GM21576 (cell line): ENCODE measurements around the gene PPM1F.

ENCODE experiments used
- ATAC-seq: cut with Tn5 transposase; IDR thresholded peaks from one replicate; pipeline ENCODE4 v1.9.1; 2021; ENCODE audit warnings: mild to moderate bottlenecking, moderate library complexity; ENCODE audit not compliant: unreplicated experiment

PPM1F gene

DNA sequence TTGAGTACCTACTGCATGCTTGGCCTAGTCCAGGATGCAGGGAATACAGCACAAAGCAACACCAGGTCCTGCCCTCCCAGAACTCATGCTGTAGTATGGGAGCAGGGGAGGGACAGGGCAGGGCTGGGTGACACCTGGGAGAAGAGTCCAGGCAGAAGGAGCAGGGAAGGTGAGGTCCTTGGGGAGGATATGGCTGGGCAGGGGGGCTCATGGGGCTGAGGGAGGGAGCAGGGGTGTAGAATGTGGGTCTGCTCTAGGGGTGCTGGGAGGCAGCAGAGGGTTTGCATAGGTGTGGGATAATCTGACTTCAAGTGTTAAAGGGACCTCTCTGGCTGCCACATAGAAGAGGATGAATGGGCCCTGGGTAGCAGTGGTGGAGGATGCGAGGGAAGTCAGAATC lies 25.2 kb upstream of the PPM1F start:
- no peak for ATAC-seq

DNA sequence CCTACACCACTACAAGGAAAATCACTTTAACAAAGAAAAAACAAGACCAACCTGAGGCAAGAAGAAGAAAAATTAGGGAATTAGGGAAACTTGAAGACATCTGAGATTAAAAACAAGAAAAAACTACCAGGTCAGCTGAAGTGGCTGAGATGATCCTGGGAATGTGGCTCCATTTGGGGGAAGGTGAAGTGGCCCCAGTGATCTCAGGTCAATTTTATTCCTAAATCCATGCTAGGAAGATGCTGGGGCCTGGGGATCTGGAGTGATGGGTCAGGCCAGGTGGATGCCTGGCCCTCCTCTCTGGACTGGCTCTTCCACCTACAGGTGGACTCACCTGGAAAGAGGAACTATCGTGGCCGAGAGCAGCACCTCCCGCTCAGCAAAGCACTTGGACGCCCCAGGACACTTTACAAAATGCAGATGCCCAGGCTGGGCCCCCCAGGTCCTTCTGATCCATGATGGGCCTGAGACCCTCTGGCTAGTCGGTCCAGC lies 23.3 kb upstream of the PPM1F start:
- no peak for ATAC-seq

DNA sequence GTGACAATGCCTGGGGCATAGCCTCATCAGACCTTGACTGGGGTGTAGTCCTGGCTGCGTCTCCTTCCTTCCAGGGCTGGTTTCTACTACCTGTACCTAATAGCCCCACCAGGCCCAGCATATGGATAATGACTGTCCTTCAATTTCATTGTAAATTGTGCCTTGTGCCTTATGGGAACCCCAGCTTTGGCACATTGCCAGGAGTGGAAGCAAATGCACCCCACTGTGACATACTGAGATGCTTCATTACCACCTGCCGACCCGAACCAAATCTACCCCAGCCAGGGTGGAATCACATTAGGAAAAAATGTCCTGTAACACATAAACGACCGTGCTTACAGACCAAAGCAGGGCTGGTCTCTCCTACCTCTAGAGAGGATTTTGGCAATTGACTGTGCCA lies 22.6 kb upstream of the PPM1F start:
- ATAC-seq = no peak

DNA sequence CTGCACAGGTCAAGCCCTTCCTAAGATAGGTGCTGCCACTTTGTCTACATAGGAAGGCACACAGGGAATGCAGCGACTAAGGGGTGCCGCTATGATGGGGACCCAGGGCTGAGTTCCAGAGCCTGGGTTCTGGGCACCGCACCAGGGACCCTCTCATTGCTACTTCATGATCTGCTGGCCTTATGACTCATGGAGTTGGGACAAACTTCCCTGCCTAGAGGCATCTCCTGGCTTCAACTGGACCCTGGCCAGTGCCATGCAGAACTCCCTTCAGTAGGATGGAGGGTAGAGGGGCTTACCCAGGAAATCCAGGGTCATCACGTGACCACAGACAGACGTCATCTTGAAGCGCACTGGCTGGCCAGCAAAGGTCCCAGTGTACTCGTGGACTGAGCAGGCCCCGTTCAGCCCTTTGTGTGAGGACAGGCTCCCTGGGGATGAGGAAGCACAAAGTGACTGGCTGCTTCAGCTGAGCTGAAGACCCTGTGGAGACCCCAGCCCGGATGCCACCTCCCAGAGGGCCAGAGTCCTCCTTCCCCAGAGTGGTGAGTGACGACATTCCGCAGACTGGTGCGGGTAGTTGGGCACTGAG lies 21.5 kb upstream of the PPM1F start:
- ATAC-seq = no peak

DNA sequence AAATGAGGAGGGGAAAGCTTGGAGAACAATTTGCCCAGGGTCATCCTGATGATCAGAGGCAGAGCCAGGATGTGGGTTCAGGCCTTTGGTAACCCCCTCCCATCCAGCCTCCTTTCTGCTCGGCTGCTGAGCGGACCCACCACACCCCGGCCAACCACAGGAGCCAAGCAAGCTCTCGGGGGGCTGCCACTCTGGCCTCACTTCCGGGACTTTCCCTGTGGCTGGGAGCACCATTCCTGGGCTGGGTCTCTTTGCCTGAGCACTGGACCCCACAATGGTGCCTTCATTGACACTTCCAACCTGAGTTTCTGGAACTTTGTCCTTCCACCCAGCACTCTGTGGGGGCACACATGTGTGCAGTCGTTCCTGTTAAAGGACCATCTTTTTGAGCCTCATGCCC lies 20.2 kb upstream of the PPM1F start:
- no peak for ATAC-seq

DNA sequence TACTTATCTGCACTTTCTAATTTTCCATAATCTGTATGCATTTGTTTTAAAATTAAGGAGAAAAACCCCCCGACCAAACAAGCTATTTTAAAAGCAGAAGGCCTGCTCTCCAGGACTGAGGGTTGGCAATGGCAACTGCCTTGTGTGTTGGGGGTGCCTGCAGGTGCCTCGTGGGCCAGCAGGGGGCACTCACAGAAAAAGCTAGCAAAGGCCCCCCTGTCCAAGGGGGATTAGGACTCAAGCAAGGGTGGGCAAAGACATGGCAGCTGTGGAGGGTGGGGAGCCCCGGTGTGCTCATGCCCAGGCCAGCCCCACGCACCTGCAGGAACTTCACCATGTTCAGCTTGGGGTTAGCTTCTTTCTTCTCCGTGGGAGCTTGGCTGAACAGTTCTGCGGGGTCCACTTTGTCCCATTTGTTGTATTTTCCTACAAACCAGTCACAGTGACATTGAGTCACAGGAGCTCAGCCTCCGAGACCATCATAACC lies 19.7 kb upstream of the PPM1F start:
- ATAC-seq = no peak

DNA sequence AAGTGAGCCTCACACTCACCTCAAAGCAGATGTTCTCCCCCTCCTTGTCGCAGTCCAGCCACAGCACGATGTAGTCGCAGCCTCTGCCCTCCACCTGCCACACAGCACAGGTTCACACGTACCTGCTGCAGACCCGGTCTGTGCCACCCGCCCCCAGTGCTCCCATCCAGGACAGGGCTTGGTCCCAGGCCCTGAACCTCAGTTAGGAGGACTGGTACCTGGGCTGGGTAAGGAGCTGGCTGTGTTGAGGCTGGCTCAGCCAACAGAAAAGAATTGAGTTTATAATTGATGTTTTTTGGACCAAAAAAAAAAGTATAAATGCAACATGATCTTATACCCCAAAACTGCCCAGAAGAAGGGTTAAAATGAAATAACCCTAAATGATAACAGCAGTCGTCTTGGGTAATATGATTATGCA lies 19.2 kb upstream of the PPM1F start:
- ATAC-seq = no peak

DNA sequence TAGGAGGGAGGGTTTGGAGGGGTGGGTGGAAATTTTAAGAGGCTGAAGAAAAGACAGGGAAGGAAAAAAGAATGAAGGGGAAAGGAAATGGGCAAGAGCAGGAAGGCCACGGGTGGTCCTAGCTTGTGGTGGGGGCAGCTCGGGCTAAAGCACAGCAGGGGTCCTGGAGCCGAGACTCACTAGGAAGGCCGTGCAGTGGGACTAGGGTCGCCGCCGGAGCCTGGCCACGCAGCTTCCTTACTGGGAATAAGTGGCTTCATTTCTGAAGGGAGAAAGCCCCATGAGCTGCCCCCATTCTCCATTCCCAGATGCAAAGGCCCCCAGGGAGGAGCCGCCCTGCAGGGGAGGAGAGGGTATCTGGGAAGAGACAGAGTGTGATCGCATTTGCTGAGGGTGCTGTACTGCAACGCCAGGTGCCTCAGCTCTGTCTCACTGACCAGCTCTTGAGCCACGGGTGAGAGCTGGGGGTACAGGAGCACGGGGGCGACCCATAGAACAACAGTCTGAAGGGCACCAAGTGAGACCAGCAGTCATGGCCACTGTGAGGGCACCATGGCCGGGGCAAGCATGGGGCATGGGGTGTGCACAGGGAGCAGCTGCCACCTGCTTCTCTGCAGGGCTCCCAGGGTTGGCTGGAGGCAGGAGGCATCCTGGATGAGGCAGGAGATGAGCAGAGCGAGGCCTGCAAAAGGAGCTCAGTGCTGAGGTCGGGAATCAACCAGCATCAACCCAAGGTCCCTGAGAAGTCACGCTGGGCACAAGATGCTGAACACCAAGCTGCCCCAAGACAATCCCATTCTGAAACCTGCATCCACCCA lies 18.4 kb upstream of the PPM1F start:
- no peak for ATAC-seq

DNA sequence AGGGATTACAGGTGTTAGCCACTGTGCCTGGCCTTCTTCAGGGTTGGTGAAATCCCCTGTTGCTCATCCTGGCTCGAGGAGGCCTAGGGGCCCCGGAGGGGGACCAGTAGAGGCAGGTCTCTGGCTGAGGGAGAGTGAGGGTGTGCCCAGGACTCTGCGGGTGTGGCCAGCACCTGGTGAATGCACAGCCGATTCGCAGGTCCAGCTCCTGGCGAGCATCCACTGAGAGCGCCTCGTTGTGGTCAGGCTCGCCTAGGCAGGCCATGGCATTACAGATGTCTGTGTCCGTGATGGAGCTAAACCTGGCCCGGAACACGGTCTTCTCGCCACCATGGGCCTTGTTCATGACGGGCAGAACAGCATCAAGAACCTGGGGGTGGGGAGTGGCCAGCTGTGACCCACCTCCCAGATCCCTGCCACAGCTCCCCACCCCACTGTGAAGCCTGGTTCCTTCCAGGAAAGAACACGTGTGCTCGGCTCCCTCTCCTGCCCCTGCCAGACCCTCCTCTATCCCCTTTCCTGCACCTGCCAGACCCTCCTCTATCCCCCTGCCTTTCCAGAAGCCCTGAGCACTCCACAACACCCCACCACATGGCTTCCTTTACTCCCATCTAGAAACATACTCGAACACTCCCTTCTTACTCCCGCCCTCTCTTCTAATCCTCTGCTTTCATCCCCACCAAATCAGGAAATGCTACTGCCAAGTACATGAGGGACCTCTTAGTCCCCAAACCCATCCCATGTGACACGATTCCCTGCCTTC lies 17.6 kb upstream of the PPM1F start:
- ATAC-seq = no peak

DNA sequence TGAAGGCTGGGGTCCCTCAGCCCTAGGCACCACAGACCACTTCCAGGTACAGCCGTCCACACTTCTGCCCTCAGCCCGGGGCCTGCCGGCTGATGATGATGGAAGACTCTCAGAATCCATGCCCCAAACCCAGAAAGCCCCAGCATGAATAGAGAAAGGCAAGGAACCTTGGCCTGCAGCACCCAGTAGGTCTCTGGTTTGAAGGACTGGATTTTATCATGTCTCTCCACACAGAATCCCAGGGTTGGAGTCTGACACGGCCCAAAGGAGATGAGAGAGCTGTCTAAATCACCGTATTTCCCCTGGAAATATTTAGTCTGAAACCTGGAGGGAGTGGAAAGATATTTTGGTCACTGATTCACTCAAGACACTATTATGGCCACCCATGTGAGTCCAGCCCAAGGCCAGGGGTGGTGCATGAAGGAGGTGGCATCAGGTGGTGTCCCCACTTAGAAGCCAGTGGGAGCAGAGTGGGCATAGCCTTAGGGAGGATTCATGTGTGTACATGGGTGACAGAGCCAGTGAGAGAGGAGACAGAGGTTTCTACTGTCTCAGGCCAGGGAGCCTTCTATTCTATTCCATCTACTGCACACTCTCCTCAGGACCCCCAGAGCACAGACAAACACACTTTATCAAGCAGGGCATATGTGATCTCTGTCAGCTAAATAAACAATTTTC lies 15.9 kb upstream of the PPM1F start:
- no peak for ATAC-seq

DNA sequence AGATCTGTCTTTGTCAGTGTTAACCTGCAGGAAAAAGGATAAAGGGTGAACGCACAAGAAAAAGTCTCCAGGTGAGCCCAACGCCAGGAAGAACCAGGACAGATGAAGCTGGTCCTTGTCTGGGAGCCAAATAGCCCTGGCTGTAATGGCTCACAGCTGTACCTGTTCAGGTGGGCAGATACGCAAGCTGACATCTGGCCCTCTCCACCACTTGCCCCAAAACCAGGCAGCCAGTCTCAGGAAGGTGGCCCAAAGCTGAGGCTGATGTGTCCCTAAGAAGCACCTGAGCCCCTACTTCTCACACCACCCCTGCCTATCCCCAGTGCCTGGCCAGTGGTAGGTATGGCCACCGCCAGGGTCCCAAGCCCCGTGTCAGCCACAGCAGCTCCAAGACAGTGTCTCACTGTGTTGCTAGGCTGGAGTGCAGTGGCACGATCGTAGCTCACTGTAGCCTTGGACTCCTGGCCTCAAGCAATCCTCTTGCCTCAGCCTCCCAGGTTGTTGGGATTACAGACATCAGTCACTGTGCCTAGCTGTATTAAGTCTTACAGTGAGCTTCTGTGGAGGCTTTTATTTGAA lies 15.1 kb upstream of the PPM1F start:
- no peak for ATAC-seq

DNA sequence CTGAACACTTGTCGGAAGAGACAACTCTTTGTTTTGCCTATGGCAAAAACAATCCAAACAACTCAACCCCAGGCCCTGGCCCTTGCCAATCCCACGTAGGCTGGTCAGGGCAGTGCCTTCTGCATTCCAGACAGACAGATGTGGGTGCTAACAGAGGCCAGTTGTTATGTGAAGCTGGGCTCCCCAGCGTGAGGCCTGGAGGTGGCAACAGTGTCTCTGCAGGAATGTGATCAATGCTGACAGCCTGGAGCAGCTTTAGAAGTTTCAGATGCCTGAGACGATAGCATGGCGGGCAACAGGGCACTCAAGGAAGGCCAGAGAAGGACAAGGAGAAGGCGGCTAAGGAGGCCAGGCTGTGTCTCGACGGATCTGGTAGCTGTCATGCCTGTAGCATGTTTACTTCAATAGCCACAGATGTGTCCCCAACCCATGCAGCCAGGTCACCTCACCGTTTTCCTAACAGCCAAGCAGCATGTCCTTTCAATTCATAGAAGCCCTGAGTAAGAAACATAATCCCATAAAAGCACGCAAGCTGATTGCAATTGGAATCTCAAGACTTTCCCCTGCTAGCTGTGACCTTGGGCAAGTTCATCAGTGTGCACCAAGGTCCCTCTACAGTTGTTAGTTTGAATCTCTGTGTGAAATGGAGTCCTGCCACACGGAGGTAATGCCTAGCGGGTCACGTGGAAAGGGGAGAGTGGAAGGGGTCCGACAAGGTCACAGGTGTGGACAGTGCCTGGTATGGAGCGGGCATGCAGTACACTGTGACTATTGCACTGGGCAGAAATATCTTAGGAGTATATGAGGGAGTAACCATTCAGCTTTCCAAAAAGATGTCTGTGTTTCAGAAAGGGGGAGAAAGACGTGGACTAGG lies 14.2 kb upstream of the PPM1F start:
- no peak for ATAC-seq

DNA sequence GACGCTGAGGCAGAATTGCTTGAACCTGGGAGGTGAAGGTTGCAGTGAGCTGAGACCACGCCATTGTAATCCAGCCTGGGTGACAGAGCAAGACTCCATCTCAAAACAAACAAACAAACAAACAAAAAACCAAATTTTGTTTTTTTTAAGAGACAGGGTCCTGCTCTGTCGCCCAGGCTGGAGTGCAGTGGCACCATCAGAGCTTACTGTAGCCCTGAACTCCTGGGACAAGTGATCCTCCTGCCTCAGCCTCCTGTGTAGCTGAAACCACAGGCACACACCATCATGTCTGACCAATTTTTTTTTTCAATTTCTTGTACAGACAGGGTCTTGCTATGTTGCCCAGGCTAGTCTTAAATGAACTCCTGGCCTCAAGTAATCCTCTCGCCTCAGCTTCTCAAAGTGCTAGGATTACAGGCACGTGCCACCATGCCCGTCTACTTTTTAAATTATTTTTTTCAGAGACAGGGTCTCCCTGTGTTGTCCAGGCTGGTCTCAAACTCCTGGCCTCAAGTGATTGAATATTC lies 13.2 kb upstream of the PPM1F start:
- no peak for ATAC-seq

DNA sequence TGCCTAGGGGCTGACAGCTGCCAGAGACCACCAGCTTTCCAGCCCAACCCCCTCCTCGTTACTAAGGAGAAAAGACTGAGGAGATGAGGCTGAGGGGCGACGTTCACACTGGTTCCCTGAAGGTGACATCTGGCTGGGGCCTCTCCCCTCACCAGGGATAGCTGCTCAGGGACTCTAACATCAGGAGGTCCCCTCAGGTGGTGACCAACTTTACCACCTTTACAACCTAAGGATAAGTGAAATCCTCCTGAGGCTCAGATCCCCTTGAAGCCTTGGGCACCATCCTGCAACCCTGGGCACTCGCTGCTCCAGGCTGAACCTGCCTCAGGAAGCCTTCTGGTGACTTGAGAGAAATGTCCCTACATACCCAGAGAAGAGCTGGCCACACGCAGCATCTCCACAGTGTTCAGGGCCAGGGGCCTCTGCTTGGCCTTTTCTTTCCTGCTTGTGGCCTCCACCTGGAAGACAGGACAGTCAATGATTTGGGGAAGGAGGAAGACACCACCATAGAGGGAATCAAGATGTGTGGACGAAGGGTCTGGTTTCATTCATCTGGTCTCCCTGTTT lies 12.4 kb upstream of the PPM1F start:
- no peak for ATAC-seq

DNA sequence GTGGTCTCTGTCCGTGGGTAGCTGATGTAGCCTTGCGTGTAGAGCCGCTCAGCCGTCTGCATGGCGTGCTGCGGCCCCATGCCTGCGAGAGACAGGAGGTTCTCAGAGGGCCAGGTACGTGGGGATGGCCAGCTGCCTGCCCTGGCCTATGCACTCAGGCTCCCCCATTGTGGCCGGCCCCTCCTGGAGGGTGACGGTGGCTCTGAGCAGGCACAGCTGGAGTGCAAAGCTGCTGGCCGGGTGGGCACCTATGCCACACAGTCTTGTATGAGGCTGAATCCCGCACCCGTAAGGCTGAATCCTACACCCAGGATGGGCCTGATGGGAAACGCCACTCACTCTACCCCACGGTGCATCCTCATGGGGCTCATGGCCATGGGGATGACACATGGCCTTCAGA lies 11.6 kb upstream of the PPM1F start:
- no peak for ATAC-seq

DNA sequence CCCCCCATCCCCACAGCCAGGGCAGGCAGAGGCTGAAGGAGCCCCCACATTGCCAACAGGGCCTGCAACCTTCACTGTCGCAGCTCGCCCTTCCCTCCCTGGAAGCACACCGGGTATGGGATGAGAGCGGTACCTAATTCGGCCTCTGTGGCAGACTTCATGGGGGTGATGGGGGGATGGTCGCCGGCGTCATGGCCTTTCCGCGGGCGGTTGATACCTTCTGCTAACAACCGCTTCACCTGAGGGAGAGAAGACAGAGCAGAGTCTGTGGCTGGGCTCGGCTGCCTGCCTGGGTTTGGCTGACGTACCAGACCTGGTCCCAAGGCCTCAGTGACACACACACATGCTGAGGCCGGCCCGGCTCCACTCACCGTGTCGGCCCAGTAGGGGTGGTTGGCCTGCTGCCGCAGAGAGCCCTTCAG lies 11.2 kb upstream of the PPM1F start:
- no peak for ATAC-seq

DNA sequence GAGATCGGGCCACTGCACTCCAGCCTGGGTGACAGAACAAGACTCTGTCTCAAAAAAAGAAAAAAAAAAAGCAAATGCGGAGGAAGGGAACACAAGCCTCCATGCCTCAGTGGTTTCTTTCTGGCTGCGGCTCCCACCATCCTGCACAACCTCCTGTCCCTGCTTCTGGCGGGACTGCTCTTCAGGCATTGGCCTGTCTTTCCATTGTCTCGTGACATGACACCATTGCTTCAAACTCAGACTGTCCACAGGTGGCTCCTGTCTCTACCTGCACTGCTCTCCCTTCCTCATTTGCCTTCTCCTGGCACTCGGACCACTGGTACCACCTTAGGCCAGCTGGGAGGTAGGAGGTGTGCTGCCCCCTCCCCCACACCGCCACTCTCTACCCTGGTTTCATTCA lies 10.6 kb upstream of the PPM1F start:
- no peak for ATAC-seq

DNA sequence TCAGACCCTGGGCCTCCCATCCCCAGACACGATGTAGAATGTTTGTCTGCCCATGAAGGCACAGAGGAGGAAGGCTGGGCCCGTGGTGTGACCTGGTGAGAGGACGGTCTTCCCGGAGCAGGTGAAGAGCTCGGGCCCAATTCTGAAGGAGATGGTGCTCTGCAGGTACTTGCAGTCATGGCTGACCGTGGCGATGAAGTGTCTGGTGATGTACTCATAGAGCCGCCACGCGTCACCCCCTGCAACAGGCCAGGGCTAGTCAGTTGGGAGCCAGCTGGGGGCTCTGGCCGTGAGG lies 10.0 kb upstream of the PPM1F start:
- ATAC-seq = no peak

DNA sequence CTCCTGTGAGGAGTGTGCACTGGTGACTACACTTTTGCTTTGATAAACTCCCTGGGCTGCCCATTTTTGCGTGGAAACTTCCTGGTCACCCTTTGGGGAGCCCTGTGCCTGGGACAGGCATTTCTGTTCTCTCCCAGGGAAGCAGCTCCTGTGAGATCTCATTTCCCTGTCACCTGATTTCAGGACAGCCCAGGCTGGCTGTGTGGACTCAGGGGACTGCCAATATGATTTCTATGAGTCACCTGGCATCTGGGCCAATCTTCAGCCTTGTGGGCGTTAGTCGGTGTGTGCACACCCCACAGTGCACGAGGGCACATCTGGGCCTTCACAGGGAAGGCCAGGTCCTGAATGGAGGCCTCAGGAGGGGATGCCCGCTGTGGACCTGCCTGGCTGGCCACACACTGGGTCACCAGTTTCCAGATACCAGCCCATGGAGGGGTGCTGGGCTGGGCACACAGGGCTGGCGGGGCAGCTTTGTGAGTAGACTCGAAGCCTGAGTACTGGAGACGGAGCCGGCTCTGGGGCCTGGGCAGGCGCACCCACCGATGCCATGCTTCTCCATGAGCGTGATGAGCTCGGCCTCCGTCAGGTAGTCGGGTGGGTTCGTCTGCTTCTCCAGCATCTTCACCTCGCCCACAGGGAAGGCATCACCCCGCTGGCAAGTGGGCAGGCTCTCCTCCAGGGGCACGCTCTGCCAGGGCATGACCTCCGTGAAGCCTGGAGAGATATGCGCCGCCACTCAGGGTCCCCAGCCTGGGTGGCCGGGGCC lies 9.4 kb upstream of the PPM1F start:
- ATAC-seq = no peak
